OCI-LY3 (cell line): Measurements from ENCODE around the gene PARP8.

Experiments
- H2AFZ ChIP-seq: fragments of 200-600, 300-600 bp; shearing (Covaris generic); 2 replicates; pipeline ENCODE4 v1.6.0; 2014; ENCODE audit warnings: antibody characterized with exemption, low read depth, low read length
- H3K27ac ChIP-seq: fragments of 200-600, 300-600 bp; sonication (generic); 2 replicates; pipeline ENCODE4 v1.5.1; 2014; ENCODE audit warnings: mild to moderate bottlenecking, low read length, moderate library complexity, mixed read lengths
- H3K27me3 ChIP-seq: fragments of 200-600, 300-600 bp; sonication (generic); 2 replicates; pipeline ENCODE4 v1.6.1; 2014; ENCODE audit warnings: low read depth, low read length, mixed read lengths
- H3K36me3 ChIP-seq: fragments of 200-600, 300-600 bp; sonication (generic); replicated peaks from 2 replicates; pipeline ENCODE3; 2014; ENCODE audit warnings: low read depth, low read length, mixed read lengths
- H3K4me1 ChIP-seq: fragments of 300-600, 200-600 bp; sonication (generic); 2 replicates; pipeline ENCODE4 v1.6.1; 2014; ENCODE audit warnings: low read length, mixed read lengths
- H3K4me2 ChIP-seq: fragments of 200-600, 300-600 bp; sonication (generic); 2 replicates; pipeline ENCODE4 v1.6.1; 2014; ENCODE audit warnings: low read length, mixed read lengths
- H3K4me3 ChIP-seq: fragments of 300-600, 200-600 bp; sonication (generic); 2 replicates; pipeline ENCODE4 v1.5.1; 2014; ENCODE audit warnings: antibody characterized with exemption, mild to moderate bottlenecking, low read length, moderate library complexity
- H3K79me2 ChIP-seq: fragments of 300-600, 200-600 bp; shearing (Covaris generic); 2 replicates; pipeline ENCODE4 v1.6.1; 2014; ENCODE audit warnings: mild to moderate bottlenecking, low read length, mixed read lengths
- H3K9ac ChIP-seq: fragments of 300-600, 200-600 bp; shearing (Covaris generic); 2 replicates; pipeline ENCODE4 v1.6.0; 2014; ENCODE audit warnings: mild to moderate bottlenecking, low read length, moderate library complexity
- H3K9me3 ChIP-seq: fragments of 200-600, 300-600 bp; shearing (Covaris generic); 2 replicates; pipeline ENCODE4 v1.6.1; 2014; ENCODE audit warnings: low read length, mixed read lengths; ENCODE audit not compliant: insufficient read depth
- H4K20me1 ChIP-seq: fragments of 200-600, 300-600 bp; sonication (generic); 2 replicates; pipeline ENCODE4 v1.6.1; 2016; ENCODE audit warnings: low read length, mixed read lengths; ENCODE audit not compliant: insufficient read depth
- EZH2phosphoT487 ChIP-seq: fragments of 200-600 bp; shearing (Covaris generic); IDR thresholded peaks from 2 replicates; pipeline ENCODE4 v1.6.1; 2018; ENCODE audit warnings: antibody characterized with exemption, mixed run types, low read depth
- TF ChIP-seq, protein P1 (sequence below): fragments of 200-600, 300-600 bp; sonication (generic); IDR thresholded peaks from 2 replicates; pipeline ENCODE4 v1.5.1; 2014; ENCODE audit warnings: antibody characterized with exemption, low read length, low read depth

Gene PARP8

DNA sequence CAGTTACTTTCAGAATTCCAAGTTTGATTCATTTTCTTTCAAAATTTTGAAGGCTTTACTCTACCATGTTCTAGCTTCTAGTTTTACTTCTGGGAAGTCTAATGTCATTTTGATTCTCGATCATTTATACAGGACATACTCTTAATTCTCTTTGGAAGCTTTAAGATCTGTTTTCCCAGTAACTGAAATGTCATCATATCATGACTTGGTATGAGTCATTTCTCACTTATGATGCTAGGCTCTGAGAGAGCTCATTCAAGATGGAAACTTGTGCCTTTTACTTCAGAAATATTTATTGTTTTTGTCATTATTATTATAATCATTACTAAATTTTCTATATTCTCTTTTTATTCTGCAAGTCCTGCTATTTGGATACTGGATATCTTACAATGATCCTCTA, 222.3 kb downstream of the PARP8 start:
- H2AFZ ChIP-seq: no peak overlapping the region
- no peaks in the 10 kb centered on the region for H3K79me2 ChIP-seq
- no peaks in the 10 kb centered on the region for H3K36me3 ChIP-seq
- H3K4me3 ChIP-seq: no peak overlapping the region
- H3K27ac ChIP-seq: no peak overlapping the region
- no peaks in the 10 kb centered on the region for H4K20me1 ChIP-seq
- no peaks in the 10 kb centered on the region for H3K9me3 ChIP-seq
- H3K27me3 ChIP-seq: no peaks in the 10 kb centered on the region
- H3K9ac ChIP-seq: no peak overlapping the region
- H3K4me1 ChIP-seq: no peaks in the 10 kb centered on the region
- TF ChIP-seq EZH2phosphoT487: no peak
- TF ChIP-seq, protein P1, sequence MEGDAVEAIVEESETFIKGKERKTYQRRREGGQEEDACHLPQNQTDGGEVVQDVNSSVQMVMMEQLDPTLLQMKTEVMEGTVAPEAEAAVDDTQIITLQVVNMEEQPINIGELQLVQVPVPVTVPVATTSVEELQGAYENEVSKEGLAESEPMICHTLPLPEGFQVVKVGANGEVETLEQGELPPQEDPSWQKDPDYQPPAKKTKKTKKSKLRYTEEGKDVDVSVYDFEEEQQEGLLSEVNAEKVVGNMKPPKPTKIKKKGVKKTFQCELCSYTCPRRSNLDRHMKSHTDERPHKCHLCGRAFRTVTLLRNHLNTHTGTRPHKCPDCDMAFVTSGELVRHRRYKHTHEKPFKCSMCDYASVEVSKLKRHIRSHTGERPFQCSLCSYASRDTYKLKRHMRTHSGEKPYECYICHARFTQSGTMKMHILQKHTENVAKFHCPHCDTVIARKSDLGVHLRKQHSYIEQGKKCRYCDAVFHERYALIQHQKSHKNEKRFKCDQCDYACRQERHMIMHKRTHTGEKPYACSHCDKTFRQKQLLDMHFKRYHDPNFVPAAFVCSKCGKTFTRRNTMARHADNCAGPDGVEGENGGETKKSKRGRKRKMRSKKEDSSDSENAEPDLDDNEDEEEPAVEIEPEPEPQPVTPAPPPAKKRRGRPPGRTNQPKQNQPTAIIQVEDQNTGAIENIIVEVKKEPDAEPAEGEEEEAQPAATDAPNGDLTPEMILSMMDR: no peak
- H3K4me2 ChIP-seq: no peak overlapping the region

DNA sequence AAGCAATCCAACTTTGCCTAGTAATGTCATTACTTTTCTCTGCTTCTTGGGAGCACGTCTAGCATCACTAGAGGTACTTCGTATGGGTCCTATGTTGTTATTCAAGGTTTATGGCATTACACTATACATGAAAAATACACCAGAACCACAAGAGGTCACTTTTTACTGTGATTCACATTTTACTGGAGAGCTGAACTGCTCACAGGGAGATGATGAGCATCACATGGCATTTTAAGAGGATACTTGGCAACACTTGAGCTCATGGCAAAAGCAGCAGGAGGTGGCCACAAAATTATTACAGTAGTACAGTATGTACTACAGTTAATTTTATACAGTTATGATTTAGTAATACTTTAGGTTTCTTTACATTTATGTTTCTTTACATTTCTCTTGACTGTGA, 223.4 kb downstream of the PARP8 start:
- Histone ChIP-seq H2AFZ (no peak overlapping the region), H4K20me1 (no peaks in the 10 kb centered on the region), H3K27ac (no peak overlapping the region), H3K36me3 (no peaks in the 10 kb centered on the region), H3K4me2 (no peak overlapping the region), H3K79me2 (no peaks in the 10 kb centered on the region), H3K27me3 (no peaks in the 10 kb centered on the region), H3K9me3 (no peaks in the 10 kb centered on the region), H3K4me1 (no peaks in the 10 kb centered on the region), H3K9ac (no peak overlapping the region), H3K4me3 (no peak overlapping the region)
- no peak for TF ChIP-seq EZH2phosphoT487
- TF ChIP-seq, protein P1: no peak
